Gastroesophageal sphincter (tissue), 4 donors: ENCODE results near the gene CERKL. TPM values are rescaled to one million over a fixed set of nuclear protein-coding genes. Genes with fewer than 3 reads are reported as not detected.

Experiments used
- ATAC-seq: fragments of 150-250 bp; one replicate; pipeline ENCODE4 v1.9.1; 2016; ENCODE audit warnings: mild to moderate bottlenecking, moderate library complexity
- H3K27ac ChIP-seq, 4 donors: fragments of 200-600 bp; sonication (generic) in 3 of 4; 1 replicate in 3 of 4; 2 replicates in 1 of 4; pipeline ENCODE4 v1.5.1; 2016 to 2019
- H3K27me3 ChIP-seq: fragments of 200-600 bp; sonication (generic); one replicate; pipeline ENCODE4 v1.5.1; 2019
- H3K36me3 ChIP-seq, 2 donors: fragments of 200-600 bp; sonication (generic); one replicate each; pipeline ENCODE4 v1.5.1; 2019; ENCODE audit warnings: control low read depth in 1 of 2
- H3K4me1 ChIP-seq, 3 donors: fragments of 200-600 bp; sonication (generic); 1 replicate in 2 of 3; 2 replicates in 1 of 3; pipeline ENCODE4 v1.5.1; 2016 to 2019; ENCODE audit warnings: control low read depth in 2 of 3
- H3K4me3 ChIP-seq, 2 donors: fragments of 200-600 bp; sonication (generic); one replicate each; pipeline ENCODE4 v1.5.1; 2019; ENCODE audit warnings: mild to moderate bottlenecking in 1 of 2, moderate library complexity in 1 of 2
- H3K9me3 ChIP-seq, 3 donors: fragments of 200-600 bp; sonication (generic); one replicate each; pipeline ENCODE4 v1.5.1; 2017 to 2019; ENCODE audit warnings: control low read depth in 2 of 3
- EP300 ChIP-seq: sonication (generic); formaldehyde crosslinking; IDR thresholded peaks from one replicate; pipeline ENCODE4 v1.6.1; 2017; ENCODE audit warnings: antibody characterized with exemption, mild to moderate bottlenecking
- POLR2A ChIP-seq, 2 donors: fragments of 450-650 bp; IDR thresholded peaks; one replicate each; pipeline ENCODE4 v1.6.1; 2017; ENCODE audit warnings: antibody characterized with exemption in 2 of 2, mild to moderate bottlenecking in 2 of 2, moderate library complexity in 1 of 2
- POLR2AphosphoS5 ChIP-seq: sonication (generic); formaldehyde crosslinking; IDR thresholded peaks from one replicate; pipeline ENCODE4 v1.6.1; 2017; ENCODE audit warnings: antibody characterized with exemption
- WGBS, 2 donors: methylation state at CpG; one replicate each; pipeline ENCODE4 v1.1.5; 2018; ENCODE audit warnings: low coverage in 1 of 2; 5-methylcytosine and 5-hydroxymethylcytosine counted together
- total RNA-seq, 4 donors: library from RNA; depleted of rRNA; stranded (reverse); fragments of >200 nt; gene quantifications; one replicate each; pipeline ENCODE4 v1.1.0, GENCODE V29; 2016
- TF ChIP-seq, protein P1 (sequence below), 4 experiments: fragments of 200-600 bp in 2 of 4; fragments of 450-650 bp in 2 of 4; sonication (generic) in 1 of 4; IDR thresholded peaks; one replicate each; pipeline ENCODE4 v1.5.1; 2017 to 2019; ENCODE audit warnings: antibody characterized with exemption in 4 of 4, mild to moderate bottlenecking in 2 of 4, moderate library complexity in 2 of 4

Gene CERKL
- total RNA-seq, 4 donors from 2014 or later, result 0.78 TPM; not detected in 3

DNA sequence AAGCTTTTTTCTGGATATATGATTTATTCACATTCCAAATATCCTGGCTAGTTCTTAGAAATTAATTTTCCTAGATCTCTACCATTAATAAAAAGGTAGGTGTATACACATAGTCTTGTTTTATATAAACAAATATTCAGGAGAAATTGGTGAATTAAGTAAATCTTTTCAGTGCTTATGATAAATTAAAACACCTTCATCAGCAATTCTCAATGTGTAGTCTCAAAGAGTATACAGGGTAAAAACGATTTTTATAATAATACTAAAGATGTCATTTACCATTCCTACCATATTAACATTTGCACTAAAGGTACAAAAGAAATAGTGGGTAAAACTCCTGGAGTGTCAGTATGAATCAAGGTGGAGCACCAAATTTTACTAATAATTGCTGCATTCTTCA is 40.2 kb downstream of the CERKL start:
- Histone ChIP-seq H3K36me3 (no peaks in the 10 kb centered on the region), H3K27me3 (no peaks in the 10 kb centered on the region), H3K4me3 (no peak overlapping the region), H3K9me3 (no peaks in the 10 kb centered on the region), H3K27ac (no peak overlapping the region), H3K4me1 (no peaks in the 10 kb centered on the region)
- ATAC-seq, result no peak
- WGBS, 2 donors, result 14 to 44% methylated on average over 1 of the region's 1 CpG
- TF ChIP-seq EP300 (no peak), POLR2A (IDR thresholded peaks at IDR 0.05) (no peak), POLR2AphosphoS5 (no peak)
- TF ChIP-seq, protein P1, sequence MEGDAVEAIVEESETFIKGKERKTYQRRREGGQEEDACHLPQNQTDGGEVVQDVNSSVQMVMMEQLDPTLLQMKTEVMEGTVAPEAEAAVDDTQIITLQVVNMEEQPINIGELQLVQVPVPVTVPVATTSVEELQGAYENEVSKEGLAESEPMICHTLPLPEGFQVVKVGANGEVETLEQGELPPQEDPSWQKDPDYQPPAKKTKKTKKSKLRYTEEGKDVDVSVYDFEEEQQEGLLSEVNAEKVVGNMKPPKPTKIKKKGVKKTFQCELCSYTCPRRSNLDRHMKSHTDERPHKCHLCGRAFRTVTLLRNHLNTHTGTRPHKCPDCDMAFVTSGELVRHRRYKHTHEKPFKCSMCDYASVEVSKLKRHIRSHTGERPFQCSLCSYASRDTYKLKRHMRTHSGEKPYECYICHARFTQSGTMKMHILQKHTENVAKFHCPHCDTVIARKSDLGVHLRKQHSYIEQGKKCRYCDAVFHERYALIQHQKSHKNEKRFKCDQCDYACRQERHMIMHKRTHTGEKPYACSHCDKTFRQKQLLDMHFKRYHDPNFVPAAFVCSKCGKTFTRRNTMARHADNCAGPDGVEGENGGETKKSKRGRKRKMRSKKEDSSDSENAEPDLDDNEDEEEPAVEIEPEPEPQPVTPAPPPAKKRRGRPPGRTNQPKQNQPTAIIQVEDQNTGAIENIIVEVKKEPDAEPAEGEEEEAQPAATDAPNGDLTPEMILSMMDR (IDR thresholded peaks at IDR 0.05), result no peak

DNA sequence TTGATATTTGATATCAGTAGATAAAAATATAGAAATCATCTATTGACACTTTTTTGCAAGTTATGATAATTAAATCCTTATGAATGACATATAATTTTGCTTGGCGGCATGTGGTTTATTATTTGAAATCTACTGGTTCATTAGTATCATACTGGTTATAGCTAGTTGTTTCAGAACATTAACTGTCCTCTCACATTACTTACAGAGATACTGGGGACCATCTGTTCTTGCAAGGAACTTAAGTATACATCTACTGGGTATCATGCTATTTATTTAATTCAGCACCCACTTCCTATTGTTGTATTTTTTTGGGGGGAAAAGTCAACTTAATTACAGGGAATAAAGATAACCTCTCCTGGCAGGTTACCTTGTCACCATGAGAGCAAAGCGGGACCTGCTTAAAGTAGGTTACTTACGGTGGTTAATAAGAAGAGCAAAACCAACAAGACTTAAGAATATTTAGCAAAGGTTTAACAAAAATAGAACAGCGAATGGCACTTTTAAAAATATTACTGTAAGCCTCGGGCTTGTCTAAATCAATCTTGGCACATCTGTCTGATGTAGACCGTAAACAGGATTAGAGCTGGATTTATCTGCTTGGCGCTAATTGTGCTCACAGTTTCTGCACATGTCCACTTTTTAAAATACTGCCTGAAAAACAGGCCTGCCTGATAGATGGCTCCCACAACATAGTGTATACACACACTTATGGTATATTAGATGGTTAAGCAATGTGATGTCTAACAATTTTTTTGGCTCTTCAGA is 41.8 kb downstream of the CERKL start:
- no peaks in the 10 kb centered on the region for H3K27me3 ChIP-seq
- 24 to 41% methylated on average over 7 of the region's 7 CpGs for WGBS, 2 donors
- TF ChIP-seq, protein P1 (IDR thresholded peaks at IDR 0.05), result no peak
- H3K36me3 ChIP-seq, result no peaks in the 10 kb centered on the region
- no peak overlapping the region for H3K27ac ChIP-seq
- no peaks in the 10 kb centered on the region for H3K9me3 ChIP-seq
- no peaks in the 10 kb centered on the region for H3K4me1 ChIP-seq
- no peak for ATAC-seq
- no peak overlapping the region for H3K4me3 ChIP-seq

DNA sequence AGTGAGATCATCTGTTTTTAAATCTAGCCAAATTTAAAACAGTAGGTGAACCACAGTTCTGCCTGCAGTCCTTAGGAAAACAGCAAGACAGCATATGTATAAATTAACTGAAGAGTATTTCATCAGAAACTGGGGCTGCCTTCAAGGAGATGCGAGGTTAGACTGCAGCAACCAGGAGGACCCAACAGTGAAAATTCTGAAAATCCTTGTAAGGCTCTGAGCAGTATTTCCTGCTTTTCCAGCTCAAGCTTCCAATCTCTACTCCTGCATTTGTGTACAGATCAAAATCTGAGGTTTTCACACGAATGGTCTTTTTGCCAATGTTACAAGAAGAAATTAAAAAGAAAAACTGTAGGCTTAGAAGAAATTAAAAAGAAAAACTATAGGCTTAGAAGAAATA is 43.7 kb downstream of the CERKL start:
- Histone ChIP-seq H3K27ac (no peak overlapping the region), H3K27me3 (no peaks in the 10 kb centered on the region), H3K4me1 (no peaks in the 10 kb centered on the region), H3K4me3 (no peak overlapping the region), H3K9me3 (no peaks in the 10 kb centered on the region), H3K36me3 (no peaks in the 10 kb centered on the region)
- TF ChIP-seq, protein P1 (IDR thresholded peaks at IDR 0.05), result no peak
- TF ChIP-seq POLR2A (IDR thresholded peaks at IDR 0.05) (no peak), EP300 (no peak), POLR2AphosphoS5 (no peak)
- ATAC-seq, result no peak
- 45 to 48% methylated on average over 2 of the region's 2 CpGs for WGBS, 2 donors

DNA sequence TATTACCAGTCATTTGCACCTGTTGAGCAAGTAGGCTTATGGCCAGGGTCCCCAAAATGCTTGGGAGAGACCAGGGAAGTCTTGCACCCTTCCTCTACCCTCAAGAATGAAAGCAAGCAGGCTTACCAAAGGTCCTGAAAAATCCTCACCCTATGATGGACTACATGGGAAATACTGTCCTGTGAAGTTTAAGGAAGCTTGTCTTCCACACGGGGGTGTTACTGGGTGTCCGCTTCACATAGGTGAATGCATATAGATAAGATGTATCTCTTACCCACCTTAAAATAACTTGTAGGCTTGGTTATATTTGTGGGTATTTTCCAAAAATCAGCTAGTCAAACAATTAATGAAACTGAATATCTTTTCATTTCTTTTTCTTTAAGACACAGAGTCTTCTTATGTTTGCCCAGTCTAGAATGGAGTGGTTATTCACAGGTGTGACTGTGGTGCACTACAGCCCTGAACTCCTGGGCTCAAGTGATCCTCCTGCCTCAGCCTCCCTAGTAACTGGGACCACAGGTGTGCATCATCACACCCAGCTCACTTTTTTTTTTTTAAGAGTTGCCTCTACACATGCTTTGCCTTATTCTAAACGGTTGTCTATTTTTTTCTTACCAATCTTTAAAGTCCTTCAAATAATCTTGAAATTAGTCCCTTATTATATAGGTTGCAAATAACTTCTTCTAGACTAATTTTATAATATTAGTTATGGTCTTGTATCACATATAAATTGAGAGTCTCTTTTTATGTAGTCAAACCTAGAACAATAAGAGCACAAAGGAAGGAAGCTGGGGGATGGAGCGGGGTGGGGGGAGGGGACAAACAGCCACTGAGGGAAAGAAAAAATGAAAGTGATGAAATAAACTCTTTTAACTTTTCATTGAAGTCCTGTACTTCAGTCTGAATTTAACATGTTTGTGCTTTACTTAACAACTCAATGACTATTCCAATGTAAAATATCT is 49.0 kb downstream of the CERKL start:
- Histone ChIP-seq H3K27me3 (no peaks in the 10 kb centered on the region), H3K4me1 (no peaks in the 10 kb centered on the region), H3K4me3 (no peak overlapping the region), H3K36me3 (no peaks in the 10 kb centered on the region), H3K27ac (no peak overlapping the region), H3K9me3 (peaks cover 0 to 8% (median 0%) of the 10 kb centered on the region in 3 donors)
- TF ChIP-seq POLR2AphosphoS5, result no peak
- no peak for TF ChIP-seq EP300
- TF ChIP-seq POLR2A (IDR thresholded peaks at IDR 0.05), result no peak
- TF ChIP-seq, protein P1 (IDR thresholded peaks at IDR 0.05), result no peak
- ATAC-seq, result no peak
- WGBS, 2 donors, result 83 to 91% methylated on average over 4 of the region's 4 CpGs
